GM03348 (cell line): ENCODE data around the gene ATRNL1.

Source experiments
- DNase-seq: peaks from one replicate; pipeline ENCODE4 v3.0.0; 2012; ENCODE audit warnings: low spot score

ATRNL1 gene

GRCh38 chr10:115846528-115846927 is 753.4 kb downstream of the ATRNL1 start:
- DNase-seq: no peak

- no peak for DNase-seq
Observed at GRCh38 chr10:115849197-115849596, 756.0 kb downstream of the ATRNL1 start.

GRCh38 chr10:115850666-115851065 is 757.5 kb downstream of the ATRNL1 start:
- DNase-seq: no peak

- DNase-seq: no peak
Observed at GRCh38 chr10:115851695-115852094, 758.5 kb downstream of the ATRNL1 start.

- peak; percentile 50 for DNase-seq
Observed at GRCh38 chr10:115854740-115855435, 761.7 kb downstream of the ATRNL1 start.

- no peak for DNase-seq
Observed at GRCh38 chr10:115856580-115856979, 763.4 kb downstream of the ATRNL1 start.

- DNase-seq: peak; percentile 39
Observed at GRCh38 chr10:115857856-115858255, 764.7 kb downstream of the ATRNL1 start.

- DNase-seq: no peak
Observed at GRCh38 chr10:115860182-115861107, 767.3 kb downstream of the ATRNL1 start.

- DNase-seq: peak; percentile 20
Observed at GRCh38 chr10:115861455-115861854, 768.3 kb downstream of the ATRNL1 start.

- DNase-seq: peak; percentile 48
Observed at GRCh38 chr10:115861864-115862263, 768.7 kb downstream of the ATRNL1 start.

GRCh38 chr10:115866174-115866573 is 773.0 kb downstream of the ATRNL1 start:
- DNase-seq: no peak

GRCh38 chr10:115866691-115867090 is 773.5 kb downstream of the ATRNL1 start:
- DNase-seq: no peak

GRCh38 chr10:115867305-115867704 is 774.1 kb downstream of the ATRNL1 start:
- DNase-seq: no peak

- no peak for DNase-seq
Observed at GRCh38 chr10:115871855-115872254, 778.7 kb downstream of the ATRNL1 start.

GRCh38 chr10:115875172-115875571 is 782.0 kb downstream of the ATRNL1 start:
- DNase-seq: no peak

GRCh38 chr10:115879372-115880089 is 786.4 kb downstream of the ATRNL1 start:
- DNase-seq: no peak

GRCh38 chr10:115882021-115882420 is 788.9 kb downstream of the ATRNL1 start:
- no peak for DNase-seq

GRCh38 chr10:115883372-115883771 is 790.2 kb downstream of the ATRNL1 start:
- no peak for DNase-seq

- DNase-seq: no peak
Observed at GRCh38 chr10:115884331-115884730, 791.2 kb downstream of the ATRNL1 start.

GRCh38 chr10:115895166-115895565 is 802.0 kb downstream of the ATRNL1 start:
- DNase-seq: no peak

GRCh38 chr10:115898242-115898641 is 805.1 kb downstream of the ATRNL1 start:
- no peak for DNase-seq

- DNase-seq: no peak
Observed at GRCh38 chr10:115902596-115902995, 809.4 kb downstream of the ATRNL1 start.

GRCh38 chr10:115903207-115903606 is 810.0 kb downstream of the ATRNL1 start:
- DNase-seq: peak; percentile 35
